MG63 (cell line): Measurements from ENCODE around the gene TOR1AIP2. TPM values are rescaled to one million over a fixed set of nuclear protein-coding genes. Genes with fewer than 3 reads are reported as not detected.
"Not testable (repeated sequence)": the region's sequence is repeated elsewhere in the genome, so short reads cannot be mapped to it uniquely, and the experiment has no call there.

Experiments used
- DNase-seq: peaks from one replicate; pipeline ENCODE4 v3.0.0-alpha.2; 2020
- H3K27me3 ChIP-seq: fragments of 250-450 bp; sonication (Bioruptor Pico); 2 replicates; pipeline ENCODE4 v1.5.1; 2020; ENCODE audit warnings: mild to moderate bottlenecking, moderate library complexity
- H3K36me3 ChIP-seq: fragments of 250-450 bp; sonication (Bioruptor Pico); 2 replicates; pipeline ENCODE4 v1.5.1; 2020; ENCODE audit warnings: mild to moderate bottlenecking, moderate library complexity
- H3K4me3 ChIP-seq: fragments of 250-450 bp; sonication (Bioruptor Pico); 2 replicates; pipeline ENCODE4 v1.5.1; 2020; ENCODE audit warnings: mild to moderate bottlenecking, moderate library complexity
- H3K9me3 ChIP-seq: fragments of 250-450 bp; sonication (Bioruptor Pico); 2 replicates; pipeline ENCODE4 v1.5.1; 2020; ENCODE audit warnings: mild to moderate bottlenecking, moderate library complexity
- total RNA-seq: library from RNA; depleted of rRNA; stranded (reverse); fragments of >200 nt; shearing (Covaris generic); gene quantifications from 2 replicates; pipeline ENCODE4 v1.2.3, GENCODE V29; 2014; ENCODE audit warnings: low replicate concordance

TOR1AIP2 gene
- total RNA-seq, 1 experiment from 2014 or later = 59.3 TPM

GRCh38 chr1:179853102-179853501 lies 24.5 kb downstream of the TOR1AIP2 start:
- Histone ChIP-seq H3K36me3 (peaks cover 70% of the 10 kb centered on the region), H3K4me3 (no peak overlapping the region), H3K27me3 (no peaks in the 10 kb centered on the region), H3K9me3 (no peaks in the 10 kb centered on the region)
- no peak for DNase-seq

GRCh38 chr1:179848233-179848632 lies 29.4 kb downstream of the TOR1AIP2 start:
- H3K27me3 ChIP-seq = no peaks in the 10 kb centered on the region
- DNase-seq = no peak
- H3K4me3 ChIP-seq = no peak overlapping the region
- no peaks in the 10 kb centered on the region for H3K9me3 ChIP-seq
- peaks cover 80% of the 10 kb centered on the region for H3K36me3 ChIP-seq

DNA sequence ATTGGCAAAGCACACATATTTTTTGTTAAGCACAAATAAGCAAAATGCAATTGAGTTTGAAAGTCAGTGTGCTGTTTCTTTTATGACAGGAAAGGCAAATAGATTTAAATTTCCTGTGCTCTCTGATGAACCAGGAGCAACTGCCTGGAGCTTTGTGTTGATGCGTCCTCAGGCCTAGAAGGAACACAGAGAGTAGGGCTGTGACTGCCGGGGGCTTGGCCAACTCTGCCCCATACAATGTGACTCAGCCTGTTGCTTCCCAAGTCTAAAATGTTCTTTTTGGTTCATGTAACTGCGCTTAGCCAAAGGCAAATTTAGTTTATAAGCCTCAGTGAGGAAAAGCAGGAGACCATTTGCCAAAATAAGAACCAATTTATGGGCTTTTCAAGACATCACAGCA lies 37.5 kb downstream of the TOR1AIP2 start:
- Histone ChIP-seq H3K36me3 (peaks cover 31% of the 10 kb centered on the region), H3K4me3 (no peak overlapping the region), H3K27me3 (no peaks in the 10 kb centered on the region), H3K9me3 (no peaks in the 10 kb centered on the region)
- no peak for DNase-seq

GRCh38 chr1:179836686-179837445 lies 40.7 kb downstream of the TOR1AIP2 start:
- H3K27me3 ChIP-seq, H3K36me3 ChIP-seq, H3K9me3 ChIP-seq, H3K4me3 ChIP-seq, DNase-seq: not testable (repeated sequence)

GRCh38 chr1:179831852-179832699 lies 45.5 kb downstream of the TOR1AIP2 start:
- no peak for DNase-seq
- Histone ChIP-seq H3K9me3 (no peaks in the 10 kb centered on the region), H3K27me3 (no peaks in the 10 kb centered on the region), H3K36me3 (no peaks in the 10 kb centered on the region; the same call in 1 of the 2 replicates), H3K4me3 (no peak overlapping the region)

GRCh38 chr1:179831225-179831624 lies 46.4 kb downstream of the TOR1AIP2 start:
- DNase-seq = no peak
- Histone ChIP-seq H3K4me3 (no peak overlapping the region), H3K9me3 (no peaks in the 10 kb centered on the region), H3K36me3 (no peaks in the 10 kb centered on the region; the same call in 1 of the 2 replicates), H3K27me3 (no peaks in the 10 kb centered on the region)

- Histone ChIP-seq H3K36me3 (no peaks in the 10 kb centered on the region), H3K27me3 (no peaks in the 10 kb centered on the region), H3K9me3 (no peaks in the 10 kb centered on the region), H3K4me3 (no peak overlapping the region)
- no peak for DNase-seq
Measured at GRCh38 chr1:179828554-179829110, 49.0 kb downstream of the TOR1AIP2 start.

DNA sequence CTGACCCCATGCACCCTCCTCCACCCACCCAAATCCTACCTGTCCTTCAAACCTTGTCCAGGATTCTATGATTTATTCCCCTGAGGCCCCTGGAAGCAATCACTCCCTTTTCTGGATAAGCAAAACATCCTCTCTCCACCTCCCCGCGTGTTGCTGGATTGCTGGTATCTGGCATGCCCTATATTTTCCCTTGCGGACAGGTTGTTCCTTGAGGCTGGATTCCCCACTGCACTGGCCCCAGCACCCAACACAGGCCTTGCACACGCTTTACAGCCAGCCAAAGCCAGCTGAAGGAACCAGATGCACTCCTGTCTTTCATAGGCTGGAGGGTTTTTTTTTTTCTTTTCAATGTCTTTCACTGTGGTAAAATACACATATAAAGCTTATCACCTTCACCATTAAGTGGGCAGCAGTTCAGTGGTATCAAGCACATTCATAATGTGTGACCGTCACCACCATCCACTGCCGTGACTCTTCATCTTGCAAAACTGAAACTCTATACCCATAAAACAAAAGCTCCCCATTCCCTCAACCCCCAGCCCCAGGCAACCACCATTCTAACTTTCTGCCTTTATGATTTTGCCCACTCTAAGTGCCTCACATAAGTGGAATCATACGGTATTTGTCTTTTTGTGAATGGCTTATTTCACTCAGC lies 50.9 kb downstream of the TOR1AIP2 start:
- Histone ChIP-seq H3K4me3 (no peak overlapping the region), H3K9me3 (no peaks in the 10 kb centered on the region), H3K27me3 (no peaks in the 10 kb centered on the region), H3K36me3 (no peaks in the 10 kb centered on the region)
- DNase-seq = no peak

DNA sequence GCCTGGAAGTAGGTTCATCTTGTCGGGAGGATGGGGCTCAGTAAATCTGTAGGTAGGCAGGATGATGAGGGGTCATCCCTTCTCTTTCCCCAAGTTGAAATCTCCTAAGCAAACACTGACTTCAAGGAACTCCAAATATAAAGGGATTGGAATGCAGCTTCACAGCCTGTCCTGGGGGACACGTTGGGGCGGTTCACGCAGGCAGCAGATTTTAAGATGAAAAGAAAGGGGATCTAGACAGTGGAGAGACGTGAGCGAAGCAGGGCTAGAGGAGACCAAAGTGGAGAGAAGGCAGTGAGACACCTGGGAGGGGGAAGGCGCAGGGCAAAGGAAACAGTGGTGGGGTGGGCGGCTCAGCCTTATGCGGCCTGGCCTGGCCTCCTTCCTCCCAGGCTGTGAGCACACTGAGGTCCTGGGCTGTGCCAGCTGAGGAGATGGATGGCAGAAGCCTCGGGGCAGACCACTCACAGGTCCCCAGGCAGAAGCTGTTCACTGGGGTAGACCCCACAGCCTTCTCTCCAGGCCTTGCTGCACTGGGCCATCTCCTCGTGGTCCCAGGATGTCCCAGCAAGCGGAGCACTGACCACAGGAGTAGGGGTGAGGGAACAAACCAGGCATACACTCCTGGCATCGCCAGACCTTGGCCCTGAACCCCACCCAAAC lies 51.7 kb downstream of the TOR1AIP2 start:
- Histone ChIP-seq H3K27me3 (no peaks in the 10 kb centered on the region), H3K9me3 (no peaks in the 10 kb centered on the region), H3K4me3 (no peak overlapping the region), H3K36me3 (no peaks in the 10 kb centered on the region)
- DNase-seq = no peak

- Histone ChIP-seq H3K4me3 (no peak overlapping the region), H3K36me3 (no peaks in the 10 kb centered on the region), H3K9me3 (no peaks in the 10 kb centered on the region), H3K27me3 (no peaks in the 10 kb centered on the region)
- no peak for DNase-seq
Measured at GRCh38 chr1:179825206-179825605, 52.4 kb downstream of the TOR1AIP2 start.

DNA sequence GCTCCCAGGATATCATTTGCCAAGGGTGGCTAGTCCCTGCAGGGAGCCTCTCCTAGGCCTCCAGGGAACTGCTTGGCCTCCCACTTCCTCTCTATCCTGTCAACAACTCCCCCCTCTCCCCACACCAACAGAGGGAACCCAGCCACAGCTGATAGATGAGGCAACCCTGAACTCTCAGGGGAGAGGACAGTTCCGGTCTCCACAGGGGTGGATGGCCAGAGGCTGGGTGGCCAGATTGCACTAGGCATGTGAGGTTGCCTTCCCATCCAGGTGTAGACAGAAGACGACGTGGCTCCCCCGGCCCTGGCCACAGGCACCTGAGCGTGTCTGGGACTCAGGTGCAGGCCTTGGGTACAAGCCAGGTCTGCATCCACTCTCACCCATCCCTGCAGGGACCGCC lies 53.3 kb downstream of the TOR1AIP2 start:
- H3K9me3 ChIP-seq = no peaks in the 10 kb centered on the region

GRCh38 chr1:179823693-179824092 lies 53.9 kb downstream of the TOR1AIP2 start:
- H3K9me3 ChIP-seq = no peaks in the 10 kb centered on the region
- no peak for DNase-seq
- H3K4me3 ChIP-seq = no peak overlapping the region
- no peaks in the 10 kb centered on the region for H3K36me3 ChIP-seq
- H3K27me3 ChIP-seq = no peaks in the 10 kb centered on the region

More for the DNA sequence above, 53.3 kb downstream of the TOR1AIP2 start:
- H3K4me3 ChIP-seq = no peak overlapping the region
- no peaks in the 10 kb centered on the region for H3K36me3 ChIP-seq
- no peaks in the 10 kb centered on the region for H3K27me3 ChIP-seq
- no peak for DNase-seq

- no peaks in the 10 kb centered on the region for H3K36me3 ChIP-seq
Measured at GRCh38 chr1:179822065-179822464, 55.5 kb downstream of the TOR1AIP2 start.

DNA sequence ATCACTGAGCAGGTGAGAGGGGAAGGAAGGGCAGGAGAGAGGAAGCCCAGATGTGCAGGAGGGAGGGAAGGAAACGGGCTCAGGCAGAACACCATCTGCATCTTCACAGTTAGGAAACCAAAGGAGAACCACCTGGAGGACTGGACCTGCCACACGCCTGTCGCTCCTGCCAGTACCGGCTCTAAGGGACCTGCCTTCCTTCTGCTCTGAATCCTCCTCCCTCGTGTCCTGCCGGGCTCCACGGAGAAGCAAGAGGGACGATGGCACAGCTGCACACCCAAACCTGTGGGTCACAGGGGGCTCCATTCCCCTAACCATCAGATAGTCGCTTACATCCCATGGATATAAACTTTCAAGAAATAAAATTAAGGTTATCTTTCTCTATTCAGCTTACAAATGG lies 56.1 kb downstream of the TOR1AIP2 start:
- H3K4me3 ChIP-seq = no peak overlapping the region
- no peak for DNase-seq
- H3K36me3 ChIP-seq = no peaks in the 10 kb centered on the region
- H3K9me3 ChIP-seq = no peaks in the 10 kb centered on the region
- H3K27me3 ChIP-seq = no peaks in the 10 kb centered on the region; the same call in 1 of the 2 replicates

More at GRCh38 chr1:179822065-179822464, 55.5 kb downstream of the TOR1AIP2 start:
- no peaks in the 10 kb centered on the region for H3K9me3 ChIP-seq
- no peaks in the 10 kb centered on the region for H3K27me3 ChIP-seq
- no peak for DNase-seq
- H3K4me3 ChIP-seq = no peak overlapping the region

GRCh38 chr1:179820226-179820970 lies 57.2 kb downstream of the TOR1AIP2 start:
- no peak for DNase-seq
- no peak overlapping the region for H3K4me3 ChIP-seq
- no peaks in the 10 kb centered on the region; the same call in 1 of the 2 replicates for H3K27me3 ChIP-seq
- H3K9me3 ChIP-seq = no peaks in the 10 kb centered on the region
- H3K36me3 ChIP-seq = no peaks in the 10 kb centered on the region

DNA sequence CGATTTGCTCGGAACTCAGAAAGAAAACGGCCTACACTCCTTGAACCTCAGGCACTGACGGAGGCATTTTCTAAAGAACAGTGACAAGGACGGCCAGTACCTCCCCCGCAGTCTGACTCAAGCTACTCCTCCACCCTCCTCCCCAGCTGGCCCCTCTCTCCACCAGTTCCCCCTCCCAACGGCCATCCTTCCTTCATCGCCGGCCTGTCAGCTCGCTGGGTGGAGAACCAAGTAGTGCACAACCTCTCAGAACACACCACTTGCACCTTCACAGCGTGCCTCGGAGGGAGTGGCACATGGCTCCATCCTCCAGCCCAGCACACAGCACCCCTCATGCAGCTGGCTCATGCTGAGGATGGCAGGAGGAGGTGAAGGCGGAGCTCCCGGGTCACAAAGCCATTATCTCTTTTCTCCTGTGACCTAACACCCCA lies 58.8 kb downstream of the TOR1AIP2 start:
- Histone ChIP-seq H3K27me3 (peaks cover 3% of the 10 kb centered on the region; the same call in 1 of the 2 replicates), H3K36me3 (no peaks in the 10 kb centered on the region), H3K4me3 (no peak overlapping the region), H3K9me3 (no peaks in the 10 kb centered on the region)
- DNase-seq = no peak
